GM19351 (cell line): Measurements from ENCODE around the gene LUC7L3.
A peak's percentile ranks its signal among the peaks of the same experiment; 100 is the strongest.

Source experiments
- ATAC-seq: cut with Tn5 transposase; IDR thresholded peaks from one replicate; pipeline ENCODE4 v1.9.1; 2021; ENCODE audit warnings: mild to moderate bottlenecking, moderate library complexity; ENCODE audit not compliant: unreplicated experiment

Gene LUC7L3

GRCh38 chr17:50749245-50749644 is 29.8 kb downstream of the LUC7L3 start:
- ATAC-seq = no peak

- ATAC-seq = no peak
These were observed 35.1 kb downstream of the LUC7L3 start for GRCh38 chr17:50754521-50754920.

GRCh38 chr17:50758524-50758923 is 39.1 kb downstream of the LUC7L3 start:
- no peak for ATAC-seq

- ATAC-seq = no peak
These were observed 39.7 kb downstream of the LUC7L3 start for GRCh38 chr17:50758989-50759544.

GRCh38 chr17:50762177-50762576 is 42.8 kb downstream of the LUC7L3 start:
- ATAC-seq = no peak

- no peak for ATAC-seq
These were observed 44.5 kb downstream of the LUC7L3 start for GRCh38 chr17:50763716-50764475.

- ATAC-seq = no peak
These were observed 45.3 kb downstream of the LUC7L3 start for GRCh38 chr17:50764734-50765149.

- ATAC-seq = peak; percentile 70
These were observed 46.2 kb downstream of the LUC7L3 start for GRCh38 chr17:50765454-50766221.

- ATAC-seq = no peak
These were observed 47.0 kb downstream of the LUC7L3 start for GRCh38 chr17:50766222-50767023.

- no peak for ATAC-seq
These were observed 47.6 kb downstream of the LUC7L3 start for GRCh38 chr17:50767030-50767429.

GRCh38 chr17:50767446-50767845 is 48.0 kb downstream of the LUC7L3 start, which contains the start of gene ANKRD40CL:
Gene ANKRD40CL (minus strand): TSS chr17:50767518. CDS start chr17:50766913, 605 bp downstream.
- ATAC-seq = no peak

- no peak for ATAC-seq
These were observed 49.0 kb downstream of the LUC7L3 start for GRCh38 chr17:50768346-50768761.

- ATAC-seq = no peak
These were observed 50.5 kb downstream of the LUC7L3 start for GRCh38 chr17:50769884-50770283.

- no peak for ATAC-seq
These were observed 50.9 kb downstream of the LUC7L3 start for GRCh38 chr17:50770346-50770745.

GRCh38 chr17:50771991-50772785 is 52.8 kb downstream of the LUC7L3 start:
- peak; percentile 90 for ATAC-seq

GRCh38 chr17:50774225-50774803 is 54.9 kb downstream of the LUC7L3 start:
- no peak for ATAC-seq

- ATAC-seq = no peak
These were observed 56.5 kb downstream of the LUC7L3 start for GRCh38 chr17:50775926-50776325.

GRCh38 chr17:50778471-50778870 is 59.1 kb downstream of the LUC7L3 start:
- no peak for ATAC-seq

GRCh38 chr17:50778988-50779387 is 59.6 kb downstream of the LUC7L3 start:
- ATAC-seq = no peak
